Forelimb muscle (tissue), 1 donor: Measurements from ENCODE around the gene OR13C9. TPM values are rescaled to one million over a fixed set of nuclear protein-coding genes. Genes with fewer than 3 reads are reported as not detected.
"Not testable (repeated sequence)": the region's sequence is repeated elsewhere in the genome, so short reads cannot be mapped to it uniquely, and the experiment has no call there.

Experiments used
- DNase-seq: peaks from one replicate; pipeline ENCODE4 v3.0.0-alpha.2; 2013; ENCODE audit warnings: low read depth
- polyA plus RNA-seq: library from polyadenylated mRNA; unstranded; fragments of 120-200 nt; gene quantifications from one replicate; pipeline ENCODE4 v1.2.1, GENCODE V29; 2013; ENCODE audit not compliant: insufficient read length

Gene OR13C9
- not detected for polyA plus RNA-seq

- no peak for DNase-seq
These were observed at the start of gene OR13C9 for GRCh38 chr9:104618104-104618503. Gene OR13C9, minus strand, starts transcription at chr9:104618204. Its CDS starts 0 bp downstream, at chr9:104618204.

GRCh38 chr9:104658496-104659195 is 40.6 kb upstream of the OR13C9 start:
- no peak for DNase-seq

- no peak for DNase-seq
These were observed 17.5 kb upstream of the OR13C9 start for GRCh38 chr9:104635456-104635855.

GRCh38 chr9:104633976-104634520 is 16.0 kb upstream of the OR13C9 start:
- DNase-seq = no peak

GRCh38 chr9:104625964-104626363 is 8.0 kb upstream of the OR13C9 start:
- not testable (repeated sequence) for DNase-seq

- DNase-seq = no peak
These were observed 586 bp downstream of the OR13C9 start for GRCh38 chr9:104617418-104617817.

- no peak for DNase-seq
These were observed 6.8 kb downstream of the OR13C9 start for GRCh38 chr9:104611213-104611612.

- no peak for DNase-seq
These were observed 9.7 kb downstream of the OR13C9 start for GRCh38 chr9:104608336-104608735.

- DNase-seq = no peak
These were observed 11.9 kb downstream of the OR13C9 start for GRCh38 chr9:104606152-104606551.

GRCh38 chr9:104605527-104605926 is 12.5 kb downstream of the OR13C9 start, which contains the start of gene OR13C2:
Gene OR13C2, minus strand, starts transcription at chr9:104605627. Its CDS starts 0 bp downstream, at chr9:104605627.
- DNase-seq = not testable (repeated sequence)

- no peak for DNase-seq
These were observed 13.2 kb downstream of the OR13C9 start for GRCh38 chr9:104604801-104605200.

GRCh38 chr9:104599313-104599712 is 18.7 kb downstream of the OR13C9 start, which contains the start of gene OR13C5:
Gene OR13C5, minus strand, starts transcription at chr9:104599413. Its CDS starts 0 bp downstream, at chr9:104599413.
- DNase-seq = not testable (repeated sequence)

- not testable (repeated sequence) for DNase-seq
These were observed 19.3 kb downstream of the OR13C9 start for GRCh38 chr9:104598749-104599148.

- DNase-seq = no peak
These were observed 28.4 kb downstream of the OR13C9 start for GRCh38 chr9:104589626-104590025.

- DNase-seq = peak; percentile 67
These were observed 31.4 kb downstream of the OR13C9 start for GRCh38 chr9:104586496-104587180.

GRCh38 chr9:104580562-104580961 is 37.4 kb downstream of the OR13C9 start:
- no peak for DNase-seq

GRCh38 chr9:104577263-104577662 is 40.7 kb downstream of the OR13C9 start:
- DNase-seq = no peak

- no peak for DNase-seq
These were observed 42.5 kb downstream of the OR13C9 start for GRCh38 chr9:104575456-104575855.

GRCh38 chr9:104572612-104573011 is 45.4 kb downstream of the OR13C9 start:
- DNase-seq = no peak

GRCh38 chr9:104568868-104569267 is 49.1 kb downstream of the OR13C9 start, which contains the start of gene OR13C8:
Gene OR13C8, plus strand, starts transcription at chr9:104569168. Its CDS starts 0 bp downstream, at chr9:104569168.
- no peak for DNase-seq
